HepG2 (cell line): Measurements from ENCODE around the gene ARMH2. TPM values are rescaled to one million over a fixed set of nuclear protein-coding genes. Genes with fewer than 3 reads are reported as not detected.

ENCODE experiments used
- GATAD2A ChIP-seq: IDR thresholded peaks from 2 replicates; pipeline ENCODE4 v1.6.1; 2016
- MEF2D ChIP-seq: sonication (generic); formaldehyde crosslinking; IDR thresholded peaks from 2 replicates; pipeline ENCODE4 v1.5.1; 2020; ENCODE audit warnings: mild to moderate bottlenecking, missing genetic modification reagents
- NFE2 ChIP-seq: sonication (generic); formaldehyde crosslinking; IDR thresholded peaks from 2 replicates; pipeline ENCODE4 v1.4.0; 2020; ENCODE audit warnings: missing genetic modification reagents
- PITX1 ChIP-seq: sonication (generic); formaldehyde crosslinking; IDR thresholded peaks from 2 replicates; pipeline ENCODE4 v1.5.1; 2020; ENCODE audit warnings: mild to moderate bottlenecking, missing genetic modification reagents
- POLR2A ChIP-seq, 2 experiments: IDR thresholded peaks; 2 replicates each; pipeline ENCODE4 v1.6.1; 2011; ENCODE audit warnings: low read depth in 2 of 2, low read length in 2 of 2, mild to moderate bottlenecking in 1 of 2, moderate library complexity in 1 of 2; ENCODE audit not compliant: insufficient read depth in 1 of 2
- SUZ12 ChIP-seq: fragments of 150-350 bp; IDR thresholded peaks from 2 replicates; pipeline ENCODE4 v1.6.1; 2014; ENCODE audit warnings: low read depth, low read length
- THAP11 ChIP-seq: IDR thresholded peaks from 2 replicates; pipeline ENCODE4 v1.6.1; 2016; ENCODE audit warnings: missing biosample characterization, missing genetic modification reagents
- ZNF235 ChIP-seq: sonication (generic); formaldehyde crosslinking; IDR thresholded peaks from 2 replicates; pipeline ENCODE4 v1.8.1; 2023; ENCODE audit warnings: mild to moderate bottlenecking, missing genetic modification reagents, borderline replicate concordance
- ZNF510 ChIP-seq: sonication (generic); formaldehyde crosslinking; IDR thresholded peaks from 2 replicates; pipeline ENCODE4 v1.4.0; 2020; ENCODE audit warnings: low read depth, mild to moderate bottlenecking, missing genetic modification reagents
- ZNF605 ChIP-seq: sonication (generic); formaldehyde crosslinking; IDR thresholded peaks from 2 replicates; pipeline ENCODE4 v1.8.0; 2022; ENCODE audit warnings: mild to moderate bottlenecking, missing genetic modification reagents
- ZNF772 ChIP-seq: sonication (generic); formaldehyde crosslinking; IDR thresholded peaks from 2 replicates; pipeline ENCODE4 v1.5.0; 2020; ENCODE audit warnings: mild to moderate bottlenecking, missing genetic modification reagents
- ZSCAN21 ChIP-seq: sonication (generic); formaldehyde crosslinking; IDR thresholded peaks from 2 replicates; pipeline ENCODE4 v1.8.0; 2022; ENCODE audit warnings: mild to moderate bottlenecking, missing genetic modification reagents, moderate library complexity, borderline replicate concordance
- polyA plus RNA-seq, 8 experiments: library from polyadenylated mRNA; depleted of rRNA in 3 of 8; stranded (reverse) in 7 of 8; unstranded in 1 of 8; fragments of >200 nt; fragmentation: Illumina TruSeq in 4 of 8; extraction: Trizol in 4 of 8; gene quantifications; 2 replicates each; pipeline versions ENCODE4 v1.2.1 to v1.2.3, GENCODE V29; 2011 to 2016; ENCODE audit warnings: low read depth in 4 of 8, missing spikeins in 1 of 8, mixed read lengths in 1 of 8; ENCODE audit not compliant: insufficient read depth in 1 of 8
- total RNA-seq, 5 experiments: library from RNA; depleted of rRNA; stranded (reverse); fragments of >200 nt; fragmentation: Illumina TruSeq; extraction: Trizol; gene quantifications; 2 replicates each; pipeline ENCODE4 v1.2.3, GENCODE V29; 2016; ENCODE audit warnings: low read depth in 1 of 5
- TF ChIP-seq, protein P1 (sequence below), 2 experiments: fragments of 450-650 bp in 1 of 2; sonication (generic) in 1 of 2; formaldehyde crosslinking in 1 of 2; IDR thresholded peaks; 2 replicates each; pipeline versions ENCODE4 v1.6.1 to v1.8.0; 2016 to 2022; ENCODE audit warnings: antibody characterized with exemption in 1 of 2, mild to moderate bottlenecking in 1 of 2, missing genetic modification reagents in 1 of 2
- TF ChIP-seq, protein P2 (sequence below): IDR thresholded peaks from 2 replicates; pipeline ENCODE4 v1.6.1; 2016
- TF ChIP-seq, protein P3 (sequence below): sonication (generic); formaldehyde crosslinking; IDR thresholded peaks from 2 replicates; pipeline ENCODE4 v1.4.0; 2020; ENCODE audit warnings: mild to moderate bottlenecking, missing genetic modification reagents
- TF ChIP-seq, protein P4 (sequence below): IDR thresholded peaks from 2 replicates; pipeline ENCODE4 v1.6.1; 2016; ENCODE audit warnings: control low read depth
- TF ChIP-seq, protein P5 (sequence below): sonication (generic); formaldehyde crosslinking; conservative IDR thresholded peaks from 2 replicates; pipeline ENCODE4 v1.8.0; 2022; ENCODE audit warnings: missing genetic modification reagents

The ARMH2 gene
- total and polyA plus RNA-seq, 2 of the 13 experiments (the other 11 are each of a cell fraction or from before 2014, with no cell fraction given), result not detected

DNA sequence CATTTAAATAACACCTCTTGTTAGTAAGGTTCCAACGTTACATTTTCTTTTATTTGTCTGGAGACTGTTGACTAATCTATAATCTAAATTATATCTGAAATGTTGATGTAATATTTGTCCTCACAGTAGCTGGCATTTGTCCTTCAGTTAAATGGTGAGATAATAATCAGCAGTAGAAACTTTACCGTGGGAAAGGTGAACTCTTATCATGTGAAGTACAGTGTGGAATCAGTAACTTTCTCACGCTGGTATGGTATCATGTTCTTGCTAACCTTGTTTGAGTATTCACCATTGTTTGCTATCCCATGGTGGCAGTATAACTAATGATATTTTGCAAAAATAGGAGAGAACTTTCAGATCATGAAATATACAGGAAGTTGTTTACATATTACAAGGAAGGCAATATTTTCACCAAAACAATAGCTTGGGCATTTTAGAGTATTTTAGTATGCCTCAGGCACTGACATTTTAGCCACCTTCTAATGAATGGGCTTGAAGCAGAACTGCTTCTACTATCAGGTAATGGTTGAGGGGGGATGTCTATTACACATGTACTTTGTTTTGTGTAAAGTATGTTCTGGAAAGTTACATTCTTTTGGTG lies 19.2 kb downstream of the ARMH2 start (continued):
- TF ChIP-seq, protein P1, sequence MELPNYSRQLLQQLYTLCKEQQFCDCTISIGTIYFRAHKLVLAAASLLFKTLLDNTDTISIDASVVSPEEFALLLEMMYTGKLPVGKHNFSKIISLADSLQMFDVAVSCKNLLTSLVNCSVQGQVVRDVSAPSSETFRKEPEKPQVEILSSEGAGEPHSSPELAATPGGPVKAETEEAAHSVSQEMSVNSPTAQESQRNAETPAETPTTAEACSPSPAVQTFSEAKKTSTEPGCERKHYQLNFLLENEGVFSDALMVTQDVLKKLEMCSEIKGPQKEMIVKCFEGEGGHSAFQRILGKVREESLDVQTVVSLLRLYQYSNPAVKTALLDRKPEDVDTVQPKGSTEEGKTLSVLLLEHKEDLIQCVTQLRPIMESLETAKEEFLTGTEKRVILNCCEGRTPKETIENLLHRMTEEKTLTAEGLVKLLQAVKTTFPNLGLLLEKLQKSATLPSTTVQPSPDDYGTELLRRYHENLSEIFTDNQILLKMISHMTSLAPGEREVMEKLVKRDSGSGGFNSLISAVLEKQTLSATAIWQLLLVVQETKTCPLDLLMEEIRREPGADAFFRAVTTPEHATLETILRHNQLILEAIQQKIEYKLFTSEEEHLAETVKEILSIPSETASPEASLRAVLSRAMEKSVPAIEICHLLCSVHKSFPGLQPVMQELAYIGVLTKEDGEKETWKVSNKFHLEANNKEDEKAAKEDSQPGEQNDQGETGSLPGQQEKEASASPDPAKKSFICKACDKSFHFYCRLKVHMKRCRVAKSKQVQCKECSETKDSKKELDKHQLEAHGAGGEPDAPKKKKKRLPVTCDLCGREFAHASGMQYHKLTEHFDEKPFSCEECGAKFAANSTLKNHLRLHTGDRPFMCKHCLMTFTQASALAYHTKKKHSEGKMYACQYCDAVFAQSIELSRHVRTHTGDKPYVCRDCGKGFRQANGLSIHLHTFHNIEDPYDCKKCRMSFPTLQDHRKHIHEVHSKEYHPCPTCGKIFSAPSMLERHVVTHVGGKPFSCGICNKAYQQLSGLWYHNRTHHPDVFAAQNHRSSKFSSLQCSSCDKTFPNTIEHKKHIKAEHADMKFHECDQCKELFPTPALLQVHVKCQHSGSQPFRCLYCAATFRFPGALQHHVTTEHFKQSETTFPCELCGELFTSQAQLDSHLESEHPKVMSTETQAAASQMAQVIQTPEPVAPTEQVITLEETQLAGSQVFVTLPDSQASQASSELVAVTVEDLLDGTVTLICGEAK (IDR thresholded peaks at IDR 0.05), result no peak
- TF ChIP-seq, protein P1 (CRISPR knock-in tag; IDR thresholded peaks at IDR 0.05), result no peak
- peak; percentile 70 for TF ChIP-seq GATAD2A (CRISPR knock-in tag)
- TF ChIP-seq, protein P2, sequence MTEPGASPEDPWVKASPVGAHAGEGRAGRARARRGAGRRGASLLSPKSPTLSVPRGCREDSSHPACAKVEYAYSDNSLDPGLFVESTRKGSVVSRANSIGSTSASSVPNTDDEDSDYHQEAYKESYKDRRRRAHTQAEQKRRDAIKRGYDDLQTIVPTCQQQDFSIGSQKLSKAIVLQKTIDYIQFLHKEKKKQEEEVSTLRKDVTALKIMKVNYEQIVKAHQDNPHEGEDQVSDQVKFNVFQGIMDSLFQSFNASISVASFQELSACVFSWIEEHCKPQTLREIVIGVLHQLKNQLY (CRISPR knock-in tag), result 0 out of 2 replicates have a peak, but pooled peaks have one; percentile 29
- TF ChIP-seq ZNF510, result no peak
- TF ChIP-seq ZNF605 (CRISPR knock-in tag), result no peak
- TF ChIP-seq, protein P3, sequence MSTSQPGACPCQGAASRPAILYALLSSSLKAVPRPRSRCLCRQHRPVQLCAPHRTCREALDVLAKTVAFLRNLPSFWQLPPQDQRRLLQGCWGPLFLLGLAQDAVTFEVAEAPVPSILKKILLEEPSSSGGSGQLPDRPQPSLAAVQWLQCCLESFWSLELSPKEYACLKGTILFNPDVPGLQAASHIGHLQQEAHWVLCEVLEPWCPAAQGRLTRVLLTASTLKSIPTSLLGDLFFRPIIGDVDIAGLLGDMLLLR (CRISPR knock-in tag), result no peak
- TF ChIP-seq NFE2 (CRISPR knock-in tag), result no peak
- TF ChIP-seq POLR2A (IDR thresholded peaks at IDR 0.05; ENCODE audit: insufficient read depth in 1 of 2, low read depth in 2 of 2, low read length in 2 of 2), result no peak
- TF ChIP-seq, protein P4, sequence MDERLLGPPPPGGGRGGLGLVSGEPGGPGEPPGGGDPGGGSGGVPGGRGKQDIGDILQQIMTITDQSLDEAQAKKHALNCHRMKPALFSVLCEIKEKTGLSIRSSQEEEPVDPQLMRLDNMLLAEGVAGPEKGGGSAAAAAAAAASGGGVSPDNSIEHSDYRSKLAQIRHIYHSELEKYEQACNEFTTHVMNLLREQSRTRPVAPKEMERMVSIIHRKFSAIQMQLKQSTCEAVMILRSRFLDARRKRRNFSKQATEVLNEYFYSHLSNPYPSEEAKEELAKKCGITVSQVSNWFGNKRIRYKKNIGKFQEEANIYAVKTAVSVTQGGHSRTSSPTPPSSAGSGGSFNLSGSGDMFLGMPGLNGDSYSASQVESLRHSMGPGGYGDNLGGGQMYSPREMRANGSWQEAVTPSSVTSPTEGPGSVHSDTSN (CRISPR knock-in tag), result no peak
- no peak for TF ChIP-seq ZNF235 (CRISPR knock-in tag)
- no peak for TF ChIP-seq ZSCAN21
- TF ChIP-seq, protein P5, sequence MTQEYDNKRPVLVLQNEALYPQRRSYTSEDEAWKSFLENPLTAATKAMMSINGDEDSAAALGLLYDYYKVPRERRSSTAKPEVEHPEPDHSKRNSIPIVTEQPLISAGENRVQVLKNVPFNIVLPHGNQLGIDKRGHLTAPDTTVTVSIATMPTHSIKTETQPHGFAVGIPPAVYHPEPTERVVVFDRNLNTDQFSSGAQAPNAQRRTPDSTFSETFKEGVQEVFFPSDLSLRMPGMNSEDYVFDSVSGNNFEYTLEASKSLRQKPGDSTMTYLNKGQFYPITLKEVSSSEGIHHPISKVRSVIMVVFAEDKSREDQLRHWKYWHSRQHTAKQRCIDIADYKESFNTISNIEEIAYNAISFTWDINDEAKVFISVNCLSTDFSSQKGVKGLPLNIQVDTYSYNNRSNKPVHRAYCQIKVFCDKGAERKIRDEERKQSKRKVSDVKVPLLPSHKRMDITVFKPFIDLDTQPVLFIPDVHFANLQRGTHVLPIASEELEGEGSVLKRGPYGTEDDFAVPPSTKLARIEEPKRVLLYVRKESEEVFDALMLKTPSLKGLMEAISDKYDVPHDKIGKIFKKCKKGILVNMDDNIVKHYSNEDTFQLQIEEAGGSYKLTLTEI (CRISPR knock-in tag), result no peak
- no peak for TF ChIP-seq PITX1 (CRISPR knock-in tag)
- no peak for TF ChIP-seq MEF2D (CRISPR knock-in tag)
- TF ChIP-seq ZNF772 (CRISPR knock-in tag), result no peak
- no peak for TF ChIP-seq SUZ12
- TF ChIP-seq THAP11 (CRISPR knock-in tag), result 0 out of 2 replicates have a peak, but pooled peaks have one; percentile 23
